Endothelial cell of umbilical vein (primary cell): ENCODE measurements around the gene LYVE1.

ENCODE experiments used
- POLR2A ChIP-seq: IDR thresholded peaks from 2 replicates; pipeline ENCODE4 v1.6.1; 2012; ENCODE audit warnings: low read depth, mild to moderate bottlenecking, control low read depth, low read length
- POLR2AphosphoS5 ChIP-seq: IDR thresholded peaks from 2 replicates; pipeline ENCODE4 v1.6.1; 2012; ENCODE audit warnings: low read depth, mild to moderate bottlenecking, control low read depth, low read length, moderate library complexity; ENCODE audit not compliant: insufficient read depth

GRCh38 chr11:10526974-10527918, 41.2 kb downstream of the LYVE1 start:
- TF ChIP-seq POLR2A (no peak), POLR2AphosphoS5 (no peak)
